DND-41 (cell line): ENCODE data around the gene NPFF.

Experiments
- ATAC-seq: fragments of 200-7000 bp; cut with Tn5 transposase; 3 replicates; pipeline ENCODE4 v1.9.1; 2021; ENCODE audit warnings: low read depth; ENCODE audit not compliant: insufficient read depth
- DNase-seq: peaks from one replicate; pipeline ENCODE4 v3.0.0-alpha.2; 2020
- H2AFZ ChIP-seq: 2 replicates; pipeline ENCODE4 v1.6.0; 2012; ENCODE audit warnings: low read depth, low read length
- H3K27ac ChIP-seq: 2 replicates; pipeline ENCODE4 v1.5.1; 2012; ENCODE audit warnings: low read length, inconsistent platforms
- H3K27me3 ChIP-seq: fragments of 200-600 bp; sonication (generic); 2 replicates; pipeline ENCODE4 v1.6.0; 2012; ENCODE audit warnings: low read length, mild to moderate bottlenecking, inconsistent platforms; ENCODE audit not compliant: insufficient read depth, poor library complexity
- H3K36me3 ChIP-seq: 2 replicates; pipeline ENCODE4 v1.5.1; 2012; ENCODE audit warnings: low read length, inconsistent platforms; ENCODE audit not compliant: insufficient read depth
- H3K4me1 ChIP-seq: 2 replicates; pipeline ENCODE4 v1.5.1; 2012; ENCODE audit warnings: mild to moderate bottlenecking, low read length; ENCODE audit not compliant: insufficient read depth
- H3K4me2 ChIP-seq: 2 replicates; pipeline ENCODE4 v1.6.0; 2012; ENCODE audit warnings: mild to moderate bottlenecking, moderate library complexity, low read length, inconsistent platforms; ENCODE audit not compliant: insufficient read depth
- H3K4me3 ChIP-seq, 2 experiments: fragments of 200-600 bp in 1 of 2; shearing (Covaris generic) in 1 of 2; 2 replicates each; pipeline ENCODE4 v1.5.1; 2012 to 2016; ENCODE audit warnings: inconsistent platforms in 2 of 2, low read length in 2 of 2, mild to moderate bottlenecking in 2 of 2, low read depth in 1 of 2, moderate library complexity in 1 of 2
- H3K79me2 ChIP-seq: 2 replicates; pipeline ENCODE4 v1.6.0; 2012; ENCODE audit warnings: low read length, inconsistent platforms; ENCODE audit not compliant: insufficient read depth
- H3K9ac ChIP-seq: 2 replicates; pipeline ENCODE4 v1.6.0; 2012; ENCODE audit warnings: low read depth, mild to moderate bottlenecking, inconsistent platforms, low read length, moderate library complexity
- H3K9me3 ChIP-seq: 2 replicates; pipeline ENCODE4 v1.5.1; 2012; ENCODE audit warnings: low read length, moderate library complexity, mild to moderate bottlenecking, inconsistent platforms; ENCODE audit not compliant: insufficient read depth, severe bottlenecking
- H4K20me1 ChIP-seq: 2 replicates; pipeline ENCODE4 v1.6.0; 2012; ENCODE audit warnings: low read length; ENCODE audit not compliant: insufficient read depth
- CTCF ChIP-seq: IDR thresholded peaks from 2 replicates; pipeline ENCODE4 v1.5.1; 2012; ENCODE audit warnings: borderline replicate concordance, low read length, moderate library complexity, mild to moderate bottlenecking; ENCODE audit not compliant: poor library complexity, severe bottlenecking; ENCODE audit errors: extremely low read depth
- EZH2 ChIP-seq: IDR thresholded peaks from 3 replicates; pipeline ENCODE4 v1.6.1; 2012; ENCODE audit warnings: borderline replicate concordance, low read depth, mild to moderate bottlenecking, moderate library complexity, low read length, inconsistent platforms; ENCODE audit not compliant: severe bottlenecking

Gene NPFF

GRCh38 chr12:53507603-53507885 is 260 bp upstream of the NPFF start:
- H2AFZ ChIP-seq = no peak overlapping the region
- DNase-seq = no peak
- TF ChIP-seq CTCF (no peak), EZH2 (no peak)

GRCh38 chr12:53506450-53506785 is 866 bp downstream of the NPFF start:
- Histone ChIP-seq H2AFZ (no peak overlapping the region), H3K27ac (no peak overlapping the region), H3K9me3 (no peaks in the 10 kb centered on the region), H3K27me3 (no peaks in the 10 kb centered on the region), H3K4me1 (peaks cover 30% of the 10 kb centered on the region), H3K4me3 (no peak overlapping the region), H3K9ac (no peak overlapping the region), H3K79me2 (peaks cover 22% of the 10 kb centered on the region), H4K20me1 (no peaks in the 10 kb centered on the region), H3K36me3 (peaks cover 50% of the 10 kb centered on the region), H3K4me2 (no peak overlapping the region)
- DNase-seq (no peak), ATAC-seq (no peak)
- TF ChIP-seq EZH2 (no peak), CTCF (no peak)

More at GRCh38 chr12:53507603-53507885, 260 bp upstream of the NPFF start:
- H3K27ac ChIP-seq = no peak overlapping the region
- H3K27me3 ChIP-seq = no peaks in the 10 kb centered on the region
- no peak for ATAC-seq
- H3K9me3 ChIP-seq = no peaks in the 10 kb centered on the region
- no peak overlapping the region for H3K9ac ChIP-seq
- H3K36me3 ChIP-seq = peaks cover 53% of the 10 kb centered on the region
- H3K79me2 ChIP-seq = peaks cover 11% of the 10 kb centered on the region
- no peaks in the 10 kb centered on the region for H4K20me1 ChIP-seq
- H3K4me1 ChIP-seq = peaks cover 19% of the 10 kb centered on the region
- H3K4me2 ChIP-seq = no peak overlapping the region
- no peak overlapping the region for H3K4me3 ChIP-seq

GRCh38 chr12:53505555-53506449 is 1.5 kb downstream of the NPFF start:
- Histone ChIP-seq H2AFZ (no peak overlapping the region), H3K4me2 (no peak overlapping the region), H3K27ac (no peak overlapping the region), H3K9me3 (no peaks in the 10 kb centered on the region), H3K27me3 (no peaks in the 10 kb centered on the region), H3K36me3 (peaks cover 48% of the 10 kb centered on the region), H4K20me1 (no peaks in the 10 kb centered on the region), H3K4me1 (peaks cover 30% of the 10 kb centered on the region), H3K79me2 (peaks cover 22% of the 10 kb centered on the region), H3K4me3 (no peak overlapping the region), H3K9ac (no peak overlapping the region)
- DNase-seq = no peak
- no peak for TF ChIP-seq CTCF
- ATAC-seq = no peak

GRCh38 chr12:53505086-53505485 is 2.2 kb downstream of the NPFF start:
- Histone ChIP-seq H3K27ac (no peak overlapping the region), H4K20me1 (no peaks in the 10 kb centered on the region), H3K36me3 (peaks cover 44% of the 10 kb centered on the region), H3K4me3 (no peak overlapping the region), H3K9ac (no peak overlapping the region), H3K4me2 (no peak overlapping the region), H3K79me2 (peaks cover 22% of the 10 kb centered on the region), H3K27me3 (no peaks in the 10 kb centered on the region), H3K4me1 (peaks cover 34% of the 10 kb centered on the region), H3K9me3 (no peaks in the 10 kb centered on the region), H2AFZ (no peak overlapping the region)
- TF ChIP-seq EZH2 (no peak), CTCF (no peak)
- no peak for DNase-seq
- ATAC-seq = no peak
